NK-92 treated with Interleukin-12 subunit alpha and Interleukin-12 subunit beta, amount 100 ng/mL, for 24 hours (cell line): ENCODE results near the gene DLL4.

Experiments
- DNase-seq: peaks from one replicate; lab custom pipeline; 2025; lab: John Stamatoyannopoulos, UW

DLL4 gene

GRCh38 chr15:40926659-40927494 lies 2.3 kb upstream of the DLL4 start:
- DNase-seq, result no peak

DNA sequence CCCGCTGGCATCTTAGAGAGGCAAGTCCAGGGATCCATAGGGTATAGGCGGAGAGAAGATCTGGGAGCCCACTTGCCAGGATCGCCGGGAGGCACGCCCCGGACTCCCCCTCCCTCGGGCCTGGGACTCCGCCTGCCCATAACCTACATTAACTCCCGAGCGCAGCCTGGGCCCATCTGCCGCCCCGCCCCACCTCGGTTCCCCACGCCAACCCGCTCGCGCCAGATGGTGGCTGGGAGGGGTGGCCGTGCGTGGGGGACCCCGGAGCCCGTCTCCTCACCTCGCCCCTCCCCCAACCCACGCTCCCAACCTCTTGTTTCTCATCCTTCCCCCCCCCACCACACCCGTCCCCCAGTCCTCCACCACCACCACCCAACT lies 1.7 kb upstream of the DLL4 start:
- no peak for DNase-seq

- no peak for DNase-seq
Measured at GRCh38 chr15:40927873-40928806, 1.0 kb upstream of the DLL4 start.

- no peak for DNase-seq
Measured at GRCh38 chr15:40929660-40930429, 705 bp downstream of the DLL4 start.

- DNase-seq, result no peak
Measured at GRCh38 chr15:40930430-40931299, 1.5 kb downstream of the DLL4 start.

- DNase-seq, result no peak
Measured at GRCh38 chr15:40931300-40932142, 2.4 kb downstream of the DLL4 start.

- DNase-seq, result peak; percentile 38
Measured at GRCh38 chr15:40932156-40932555, 3.0 kb downstream of the DLL4 start.

DNA sequence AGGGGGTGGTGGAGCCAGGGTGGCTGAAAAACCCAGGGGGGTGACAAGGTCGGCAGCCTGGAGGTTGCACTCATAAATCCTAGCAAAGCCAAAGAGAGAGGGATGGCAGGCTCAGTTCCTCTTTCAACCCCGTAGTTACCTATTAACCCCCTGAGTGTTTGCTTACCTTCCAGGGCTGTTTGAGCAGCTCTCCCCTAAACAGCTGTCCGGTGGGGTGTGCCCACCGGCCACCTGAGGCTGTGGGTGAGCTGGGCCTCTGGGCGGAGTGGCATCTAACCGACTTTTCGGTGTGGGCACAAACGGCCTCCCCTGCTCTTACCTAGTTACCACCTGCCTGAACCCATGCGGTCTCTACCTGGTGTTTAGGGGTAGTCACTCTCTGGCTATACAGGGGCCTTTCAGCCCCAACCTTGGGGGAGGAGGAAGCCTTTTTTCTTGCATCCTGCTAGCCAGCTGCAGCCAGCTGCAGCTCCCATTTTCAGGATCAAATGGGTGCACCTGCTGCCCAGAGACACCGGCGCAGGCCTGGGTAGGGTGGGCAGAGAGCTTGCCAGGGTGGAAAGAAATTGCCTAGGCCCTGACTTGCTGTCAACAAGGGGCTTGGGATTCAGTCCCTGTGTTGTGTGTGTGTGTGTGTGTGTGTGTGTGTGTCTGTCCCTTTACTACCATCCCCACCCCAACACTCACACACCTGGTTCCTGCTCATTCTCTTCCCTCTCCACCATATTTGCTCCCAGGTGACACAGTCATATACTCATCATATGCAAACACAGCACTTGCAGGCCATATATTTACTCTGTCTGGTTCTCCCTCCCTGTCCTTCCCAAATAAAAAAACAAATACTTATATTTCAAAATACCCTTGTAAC lies 3.7 kb downstream of the DLL4 start:
- no peak for DNase-seq

DNA sequence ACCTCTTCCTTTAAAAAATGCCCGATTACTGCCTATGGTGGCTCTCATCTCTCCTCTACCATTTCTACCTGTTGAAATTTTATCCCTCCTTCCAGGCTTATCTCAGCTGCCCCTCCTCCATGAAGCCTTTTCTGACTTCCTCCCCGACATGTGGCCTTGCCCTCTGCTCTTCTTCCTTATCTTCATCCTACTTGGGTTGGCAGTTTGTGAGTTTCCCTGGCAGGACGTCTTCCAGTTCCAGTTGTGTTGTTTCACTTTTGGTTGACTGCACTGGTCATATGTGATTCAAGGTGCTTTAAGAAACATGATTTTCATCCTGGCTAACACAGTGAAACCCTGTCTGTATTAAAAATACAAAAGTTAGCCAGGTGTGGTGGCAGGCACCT lies 4.4 kb downstream of the DLL4 start:
- no peak for DNase-seq

DNA sequence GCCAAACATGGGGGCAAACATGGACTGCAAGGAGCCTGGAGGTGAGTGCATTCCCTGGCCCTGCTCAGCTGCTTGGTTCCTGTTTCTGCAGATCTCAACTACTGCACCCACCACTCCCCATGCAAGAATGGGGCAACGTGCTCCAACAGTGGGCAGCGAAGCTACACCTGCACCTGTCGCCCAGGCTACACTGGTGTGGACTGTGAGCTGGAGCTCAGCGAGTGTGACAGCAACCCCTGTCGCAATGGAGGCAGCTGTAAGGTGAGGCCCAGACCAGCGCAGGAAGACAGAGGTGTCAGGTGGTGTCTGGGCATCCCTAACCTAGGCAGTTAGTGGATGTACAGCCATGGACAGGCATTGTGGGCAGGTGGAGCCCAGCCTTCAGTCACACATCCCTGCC lies 5.3 kb downstream of the DLL4 start:
- no peak for DNase-seq

DNA sequence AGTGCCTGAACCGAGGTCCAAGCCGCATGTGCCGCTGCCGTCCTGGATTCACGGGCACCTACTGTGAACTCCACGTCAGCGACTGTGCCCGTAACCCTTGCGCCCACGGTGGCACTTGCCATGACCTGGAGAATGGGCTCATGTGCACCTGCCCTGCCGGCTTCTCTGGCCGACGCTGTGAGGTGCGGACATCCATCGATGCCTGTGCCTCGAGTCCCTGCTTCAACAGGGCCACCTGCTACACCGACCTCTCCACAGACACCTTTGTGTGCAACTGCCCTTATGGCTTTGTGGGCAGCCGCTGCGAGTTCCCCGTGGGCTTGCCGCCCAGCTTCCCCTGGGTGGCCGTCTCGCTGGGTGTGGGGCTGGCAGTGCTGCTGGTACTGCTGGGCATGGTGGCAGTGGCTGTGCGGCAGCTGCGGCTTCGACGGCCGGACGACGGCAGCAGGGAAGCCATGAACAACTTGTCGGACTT lies 7.1 kb downstream of the DLL4 start:
- no peak for DNase-seq

- DNase-seq, result no peak
Measured at GRCh38 chr15:40936709-40937666, 7.8 kb downstream of the DLL4 start.

GRCh38 chr15:40937762-40938535 lies 8.8 kb downstream of the DLL4 start:
- no peak for DNase-seq

DNA sequence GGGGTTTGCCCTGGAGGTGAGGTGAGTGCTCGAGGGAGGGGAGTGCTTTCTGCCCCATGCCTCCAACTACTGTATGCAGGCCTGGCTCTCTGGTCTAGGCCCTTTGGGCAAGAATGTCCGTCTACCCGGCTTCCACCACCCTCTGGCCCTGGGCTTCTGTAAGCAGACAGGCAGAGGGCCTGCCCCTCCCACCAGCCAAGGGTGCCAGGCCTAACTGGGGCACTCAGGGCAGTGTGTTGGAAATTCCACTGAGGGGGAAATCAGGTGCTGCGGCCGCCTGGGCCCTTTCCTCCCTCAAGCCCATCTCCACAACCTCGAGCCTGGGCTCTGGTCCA lies 9.4 kb downstream of the DLL4 start:
- no peak for DNase-seq

- DNase-seq, result no peak
Measured at GRCh38 chr15:40940296-40940801, 11.2 kb downstream of the DLL4 start.

DNA sequence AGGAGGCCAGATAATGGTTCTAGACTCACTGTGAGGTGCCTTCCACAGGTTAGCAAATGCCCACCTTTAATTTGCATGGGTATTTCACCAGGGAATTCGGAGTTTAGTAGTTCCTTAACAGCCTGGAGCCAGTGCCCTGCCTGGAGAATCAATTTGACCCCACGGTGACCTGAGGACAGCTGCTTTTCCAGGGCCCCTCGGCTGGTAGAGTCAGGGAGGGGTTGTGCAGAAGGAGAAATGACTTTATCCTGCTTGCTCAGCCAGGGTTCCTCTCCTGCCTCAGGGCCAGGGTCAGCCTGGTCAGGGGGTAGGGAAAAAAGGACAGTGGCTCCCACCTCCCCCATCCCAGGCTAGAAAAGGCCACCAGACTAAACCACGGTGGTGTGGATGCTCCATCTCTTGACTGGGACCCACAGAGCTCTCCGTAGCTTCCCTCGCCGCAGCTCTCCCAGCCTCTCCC lies 12.0 kb downstream of the DLL4 start:
- no peak for DNase-seq
